Measurements from ENCODE around the gene HPCAL1.

DNA sequence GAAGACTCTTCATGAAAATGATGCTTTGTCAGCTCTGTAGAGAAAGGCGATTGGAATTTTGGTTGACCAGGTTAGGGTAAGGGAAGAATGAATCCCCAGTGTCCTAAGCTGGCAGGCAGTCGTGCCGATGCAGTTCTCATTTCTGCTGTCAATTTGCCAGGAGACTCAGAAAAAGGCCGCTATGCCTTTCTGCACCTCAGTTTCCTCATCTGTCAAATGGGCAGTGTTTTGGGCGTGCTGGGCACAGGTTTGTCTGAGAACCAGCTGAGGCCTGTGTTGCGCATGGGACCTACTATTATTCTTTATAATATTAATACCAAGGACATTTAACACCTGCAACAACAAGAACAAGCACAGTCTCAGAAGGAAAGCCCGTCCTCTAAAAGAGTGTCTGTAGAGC, 50.3 kb downstream of the HPCAL1 start:
- TF ChIP-seq EZH2 (IDR thresholded peaks at IDR 0.05; ENCODE audit: insufficient read depth, poor library complexity, severe bottlenecking) (no peak), EZH2phosphoT487 (IDR thresholded peaks at IDR 0.05; ENCODE audit: insufficient read depth, low read depth) (no peak)
